HEK293 (cell line): ENCODE data around the gene EYA2.

Source experiments
- ZNF133 ChIP-seq: fragments of 450-650 bp; formaldehyde crosslinking; IDR thresholded peaks from 2 replicates; pipeline ENCODE4 v1.5.1; 2016; ENCODE audit warnings: missing biosample characterization, missing genetic modification characterization
- ZNF23 ChIP-seq: fragments of 450-650 bp; formaldehyde crosslinking; IDR thresholded peaks from 2 replicates; pipeline ENCODE4 v1.5.1; 2016; ENCODE audit warnings: missing biosample characterization, missing genetic modification characterization, borderline replicate concordance
- ZNF423 ChIP-seq: fragments of 450-650 bp; formaldehyde crosslinking; IDR thresholded peaks from 2 replicates; pipeline ENCODE4 v1.5.1; 2016; ENCODE audit warnings: missing biosample characterization, missing genetic modification characterization
- ZNF830 ChIP-seq: fragments of 450-650 bp; IDR thresholded peaks from 2 replicates; pipeline ENCODE4 v1.5.0; 2018; ENCODE audit warnings: missing biosample characterization, missing genetic modification characterization, low read depth, mild to moderate bottlenecking, moderate library complexity
- TF ChIP-seq, protein P1 (sequence below): fragments of 450-650 bp; formaldehyde crosslinking; IDR thresholded peaks from 2 replicates; pipeline ENCODE4 v1.5.1; 2016; ENCODE audit warnings: missing biosample characterization, missing genetic modification characterization
- TF ChIP-seq, protein P2 (sequence below): fragments of 450-650 bp; formaldehyde crosslinking; IDR thresholded peaks from 2 replicates; pipeline ENCODE4 v1.5.1; 2016; ENCODE audit warnings: missing biosample characterization, missing genetic modification characterization

DNA sequence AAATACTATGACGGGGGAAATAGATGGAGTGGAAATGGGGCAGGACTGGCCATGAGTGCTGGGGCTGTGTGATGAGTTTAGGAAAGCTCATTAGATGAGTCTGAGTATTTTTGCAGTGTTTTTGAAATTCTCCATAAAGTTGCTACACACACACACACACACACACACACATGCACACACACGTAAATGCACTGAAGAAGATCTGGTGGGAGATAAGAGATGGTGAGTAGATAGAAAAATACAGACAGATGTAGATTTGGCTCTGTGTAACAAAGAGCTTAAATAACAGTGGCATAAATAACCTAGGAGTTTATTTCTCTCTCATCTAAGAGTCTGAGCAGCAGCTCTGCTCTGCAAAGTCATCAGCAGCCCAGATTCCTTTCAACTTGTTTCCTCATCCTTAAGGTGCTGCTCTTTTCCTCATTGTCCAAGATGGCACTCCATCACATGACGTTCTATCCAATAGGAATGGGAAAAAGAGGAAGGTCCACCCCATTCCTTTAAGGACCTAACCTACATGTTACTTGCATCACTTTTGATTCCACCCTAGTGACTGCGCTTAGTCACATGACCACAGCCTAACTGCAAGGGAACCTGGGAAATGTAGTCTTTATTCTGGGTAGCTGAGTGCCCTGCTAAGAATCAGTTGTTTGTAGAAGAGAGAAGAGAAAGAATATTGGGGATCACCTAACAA, 76.4 kb downstream of the EYA2 start:
- TF ChIP-seq, protein P1, sequence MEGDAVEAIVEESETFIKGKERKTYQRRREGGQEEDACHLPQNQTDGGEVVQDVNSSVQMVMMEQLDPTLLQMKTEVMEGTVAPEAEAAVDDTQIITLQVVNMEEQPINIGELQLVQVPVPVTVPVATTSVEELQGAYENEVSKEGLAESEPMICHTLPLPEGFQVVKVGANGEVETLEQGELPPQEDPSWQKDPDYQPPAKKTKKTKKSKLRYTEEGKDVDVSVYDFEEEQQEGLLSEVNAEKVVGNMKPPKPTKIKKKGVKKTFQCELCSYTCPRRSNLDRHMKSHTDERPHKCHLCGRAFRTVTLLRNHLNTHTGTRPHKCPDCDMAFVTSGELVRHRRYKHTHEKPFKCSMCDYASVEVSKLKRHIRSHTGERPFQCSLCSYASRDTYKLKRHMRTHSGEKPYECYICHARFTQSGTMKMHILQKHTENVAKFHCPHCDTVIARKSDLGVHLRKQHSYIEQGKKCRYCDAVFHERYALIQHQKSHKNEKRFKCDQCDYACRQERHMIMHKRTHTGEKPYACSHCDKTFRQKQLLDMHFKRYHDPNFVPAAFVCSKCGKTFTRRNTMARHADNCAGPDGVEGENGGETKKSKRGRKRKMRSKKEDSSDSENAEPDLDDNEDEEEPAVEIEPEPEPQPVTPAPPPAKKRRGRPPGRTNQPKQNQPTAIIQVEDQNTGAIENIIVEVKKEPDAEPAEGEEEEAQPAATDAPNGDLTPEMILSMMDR = no peak
- TF ChIP-seq ZNF23 (no peak), ZNF423 (tag by site-specific recombination) (no peak), ZNF133 (tag by site-specific recombination) (no peak), ZNF830 (tag by site-specific recombination) (no peak)
- TF ChIP-seq, protein P2, sequence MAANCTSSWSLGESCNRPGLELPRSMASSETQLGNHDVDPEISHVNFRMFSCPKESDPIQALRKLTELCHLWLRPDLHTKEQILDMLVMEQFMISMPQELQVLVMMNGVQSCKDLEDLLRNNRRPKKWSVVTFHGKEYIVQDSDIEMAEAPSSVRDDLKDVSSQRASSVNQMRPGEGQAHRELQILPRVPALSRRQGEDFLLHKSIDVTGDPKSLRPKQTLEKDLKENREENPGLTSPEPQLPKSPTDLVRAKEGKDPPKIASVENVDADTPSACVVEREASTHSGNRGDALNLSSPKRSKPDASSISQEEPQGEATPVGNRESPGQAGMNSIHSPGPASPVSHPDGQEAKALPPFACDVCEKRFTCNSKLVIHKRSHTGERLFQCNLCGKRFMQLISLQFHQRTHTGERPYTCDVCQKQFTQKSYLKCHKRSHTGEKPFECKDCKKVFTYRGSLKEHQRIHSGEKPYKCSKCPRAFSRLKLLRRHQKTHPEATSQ (tag by site-specific recombination) = no peak
